GM12874 (cell line): ENCODE results near the gene SEC14L1.

Experiments
- CTCF ChIP-seq: IDR thresholded peaks from 2 replicates; pipeline ENCODE4 v1.5.1; 2011; ENCODE audit warnings: low read depth, mild to moderate bottlenecking, control low read depth, low read length, moderate library complexity; ENCODE audit not compliant: insufficient read depth

Gene SEC14L1

GRCh38 chr17:77188084-77189066 lies 47.6 kb downstream of the SEC14L1 start:
- no peak for TF ChIP-seq CTCF

- TF ChIP-seq CTCF: no peak
Observed at GRCh38 chr17:77189148-77189547, 48.4 kb downstream of the SEC14L1 start.

GRCh38 chr17:77190576-77190975 lies 49.8 kb downstream of the SEC14L1 start:
- no peak for TF ChIP-seq CTCF

DNA sequence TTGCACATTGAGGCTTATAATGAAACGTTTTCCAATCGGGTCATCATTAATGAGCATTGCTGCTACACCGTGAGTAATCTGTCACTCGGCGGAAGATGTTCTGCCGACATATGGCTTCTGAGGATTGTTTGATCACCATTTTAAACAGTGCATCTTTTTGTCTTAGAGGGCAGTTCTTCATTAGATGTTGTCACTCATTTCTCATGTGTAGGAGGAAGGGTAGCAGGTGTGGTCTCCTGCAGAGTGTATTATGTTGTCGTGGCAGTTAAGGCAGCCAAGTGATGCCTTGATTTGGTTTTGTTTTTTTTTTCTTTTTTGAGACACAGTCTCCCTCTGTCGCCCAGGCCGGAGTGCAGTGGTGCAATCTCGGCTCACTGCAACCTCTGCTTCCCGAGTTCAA lies 50.5 kb downstream of the SEC14L1 start:
- no peak for TF ChIP-seq CTCF

GRCh38 chr17:77193653-77194052 lies 52.9 kb downstream of the SEC14L1 start:
- TF ChIP-seq CTCF: no peak

- no peak for TF ChIP-seq CTCF
Observed at GRCh38 chr17:77194179-77194578, 53.4 kb downstream of the SEC14L1 start.

- no peak for TF ChIP-seq CTCF
Observed at GRCh38 chr17:77196251-77196650, 55.5 kb downstream of the SEC14L1 start.
